GM19025 (cell line): ENCODE data around the gene ERH.
"Not testable (repeated sequence)": the region's sequence is repeated elsewhere in the genome, so short reads cannot be mapped to it uniquely, and the experiment has no call there.

ENCODE experiments used
- ATAC-seq: cut with Tn5 transposase; IDR thresholded peaks from one replicate; pipeline ENCODE4 v1.9.1; 2021; ENCODE audit warnings: mild to moderate bottlenecking, low read depth, moderate library complexity; ENCODE audit not compliant: unreplicated experiment

The ERH gene

DNA sequence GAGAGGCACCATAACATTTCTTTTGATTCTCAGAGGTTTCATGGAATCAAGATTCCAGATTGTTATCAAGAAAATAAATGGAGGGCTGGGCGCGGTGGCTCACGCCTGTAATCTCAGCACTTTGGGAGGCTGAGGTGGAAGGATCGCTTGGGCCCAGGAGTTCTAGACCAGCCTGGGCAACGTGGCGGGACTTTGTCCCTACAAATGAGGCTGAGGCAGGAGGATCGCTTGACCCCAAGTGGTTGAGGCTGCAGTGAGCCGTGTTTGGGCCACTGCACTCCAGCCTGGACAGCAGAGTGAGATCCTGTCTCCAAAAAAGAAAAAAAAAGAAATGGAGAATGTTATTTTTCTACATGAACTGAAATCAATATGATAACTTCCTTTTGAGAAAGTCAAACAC lies 1.7 kb upstream of the ERH start:
- ATAC-seq: no peak

DNA sequence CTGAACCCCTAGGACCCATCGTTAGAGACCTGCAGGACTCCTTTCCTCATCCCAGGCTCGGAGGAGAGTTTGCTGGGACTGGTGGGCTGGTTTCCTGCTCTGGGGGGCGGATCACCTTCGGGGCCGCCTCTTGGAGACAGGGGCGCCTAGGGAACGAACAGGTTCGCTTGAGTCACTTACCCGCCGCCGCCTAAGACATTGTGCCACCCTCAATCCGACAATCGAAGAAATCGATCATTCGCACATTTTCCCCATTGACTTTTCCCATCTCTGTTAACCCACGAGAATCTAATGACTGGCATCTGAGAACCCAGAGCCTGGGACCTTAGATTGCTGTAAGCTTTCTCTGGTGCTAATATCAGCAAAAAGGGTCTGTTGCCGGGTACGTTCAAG lies 715 bp upstream of the ERH start:
- peak; percentile 1 for ATAC-seq

DNA sequence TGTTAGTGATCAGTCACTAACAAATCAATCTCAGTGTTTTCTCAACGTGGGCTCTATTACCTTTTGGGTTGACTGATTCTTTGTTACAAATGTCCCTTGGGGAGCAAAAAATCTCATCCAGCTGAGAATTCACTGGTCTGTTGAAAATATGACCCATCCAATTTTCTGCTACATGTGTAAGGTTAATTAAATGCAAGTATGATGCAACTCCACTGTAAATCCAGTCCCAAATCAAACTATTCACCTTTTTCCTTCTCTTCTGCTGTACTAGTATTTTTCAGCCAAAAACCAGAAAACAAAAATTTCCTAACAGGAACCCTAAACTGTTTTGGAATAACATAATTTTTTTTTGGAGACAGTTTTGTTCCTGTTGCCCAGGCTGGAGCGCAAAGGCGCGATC lies 2.2 kb downstream of the ERH start:
- ATAC-seq: no peak

GRCh38 chr14:69392481-69392880 lies 5.6 kb downstream of the ERH start:
- ATAC-seq: no peak

DNA sequence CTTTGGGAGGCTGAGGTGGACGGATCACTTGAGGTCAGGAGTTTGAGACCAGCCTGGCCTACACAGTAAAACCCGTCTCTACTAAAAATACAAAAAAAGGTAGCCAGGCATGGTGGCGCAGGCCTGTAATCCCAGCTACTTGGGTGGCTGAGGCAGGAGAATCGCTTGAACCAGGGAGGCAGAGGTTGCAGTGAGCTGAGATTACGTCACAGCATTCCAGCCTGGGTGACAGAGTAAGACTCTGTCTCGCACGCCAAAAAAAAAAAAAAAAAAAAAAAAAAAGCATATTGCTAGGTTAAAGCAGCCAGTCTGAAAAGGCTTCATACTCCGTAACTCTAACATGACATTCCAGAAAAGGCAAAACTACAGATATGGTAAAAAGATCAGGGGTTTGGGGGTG lies 6.7 kb downstream of the ERH start:
- ATAC-seq: not testable (repeated sequence)

DNA sequence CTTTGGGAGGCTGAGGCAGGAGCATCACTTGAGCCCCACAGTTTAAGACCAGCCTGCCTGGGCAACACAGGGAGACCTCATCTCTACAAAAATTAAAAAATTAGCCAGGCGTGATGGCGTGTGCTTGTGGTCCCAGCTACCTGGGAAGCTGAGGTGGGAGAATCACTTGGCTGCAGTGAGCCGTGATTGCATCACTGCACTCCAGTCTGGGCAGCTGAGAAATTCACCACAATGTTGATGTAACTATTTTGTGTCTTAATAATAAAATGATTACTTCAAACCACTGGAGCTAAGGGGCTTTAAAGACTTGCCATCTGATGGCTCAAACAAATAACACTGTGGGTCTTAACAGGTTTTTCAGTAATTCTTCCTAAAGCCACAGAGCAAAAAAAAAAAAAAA lies 10.8 kb downstream of the ERH start:
- no peak for ATAC-seq

DNA sequence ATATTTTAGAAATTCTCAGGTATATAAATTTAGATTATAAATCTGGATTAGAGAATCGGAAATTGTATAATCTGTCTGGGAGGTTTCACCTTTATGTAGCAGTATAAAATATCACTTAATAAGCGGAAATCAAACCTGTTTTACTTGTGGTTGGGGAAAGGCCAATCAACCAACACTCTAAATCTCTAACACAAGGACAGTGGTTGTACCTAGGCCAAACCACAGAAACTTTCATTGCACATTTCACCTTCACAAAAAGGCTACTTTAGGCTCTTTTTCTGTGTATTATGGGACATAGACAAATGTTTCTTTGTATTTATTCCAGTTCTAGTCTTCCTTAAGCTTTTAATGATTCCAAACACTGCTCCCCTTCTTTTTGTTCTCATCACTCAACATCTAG lies 19.8 kb downstream of the ERH start:
- no peak for ATAC-seq

GRCh38 chr14:69376439-69376838 lies 21.7 kb downstream of the ERH start:
- ATAC-seq: no peak

GRCh38 chr14:69375722-69376121 lies 22.4 kb downstream of the ERH start:
- no peak for ATAC-seq

- no peak for ATAC-seq
Observed at GRCh38 chr14:69375182-69375581, 22.9 kb downstream of the ERH start.

- no peak for ATAC-seq
Observed at GRCh38 chr14:69374235-69374634, 23.9 kb downstream of the ERH start.

- ATAC-seq: no peak
Observed at GRCh38 chr14:69373104-69373503, 25.0 kb downstream of the ERH start.

- no peak for ATAC-seq
Observed at GRCh38 chr14:69372146-69372545, 26.0 kb downstream of the ERH start.

GRCh38 chr14:69370061-69370460 lies 28.0 kb downstream of the ERH start:
- no peak for ATAC-seq

- ATAC-seq: no peak
Observed at GRCh38 chr14:69368381-69368780, 29.7 kb downstream of the ERH start.

DNA sequence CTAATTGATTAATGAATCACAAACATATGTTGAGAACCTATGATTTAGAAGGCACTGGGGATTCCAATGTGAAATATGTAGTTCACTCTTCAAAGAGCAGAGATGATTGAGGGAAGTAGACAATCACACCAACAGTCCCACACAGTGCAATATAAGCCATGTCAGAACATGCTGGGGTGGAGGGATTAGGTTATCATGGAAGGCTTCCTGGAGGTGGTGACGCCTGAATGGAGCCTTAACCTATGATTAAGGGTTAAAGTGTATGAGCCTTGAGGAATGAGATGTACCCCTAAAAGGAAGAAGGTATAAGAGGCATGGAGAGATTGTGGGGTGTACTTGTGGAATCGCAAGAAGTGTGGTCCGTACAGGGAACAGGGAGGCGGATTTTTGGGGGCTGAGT lies 31.3 kb downstream of the ERH start:
- no peak for ATAC-seq

DNA sequence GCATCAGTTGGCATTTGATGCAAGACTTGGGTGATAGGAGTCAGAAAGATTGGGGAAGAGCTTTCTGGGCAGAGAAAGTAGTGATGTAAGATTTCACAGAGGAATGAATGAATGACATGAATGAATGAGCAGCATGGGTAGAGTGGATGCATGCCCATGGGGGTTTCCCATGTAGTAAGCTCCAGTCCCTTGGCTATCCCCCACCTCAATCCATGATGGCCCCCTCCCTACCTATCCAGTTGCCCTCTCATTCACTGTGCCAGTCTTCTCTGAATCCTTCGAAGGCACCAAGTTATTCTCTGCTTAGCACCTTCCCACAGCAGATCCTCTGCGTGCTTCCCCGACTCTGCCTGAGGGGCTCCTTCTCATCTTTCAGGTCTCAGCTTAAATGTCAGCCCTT lies 32.0 kb downstream of the ERH start:
- ATAC-seq: no peak

DNA sequence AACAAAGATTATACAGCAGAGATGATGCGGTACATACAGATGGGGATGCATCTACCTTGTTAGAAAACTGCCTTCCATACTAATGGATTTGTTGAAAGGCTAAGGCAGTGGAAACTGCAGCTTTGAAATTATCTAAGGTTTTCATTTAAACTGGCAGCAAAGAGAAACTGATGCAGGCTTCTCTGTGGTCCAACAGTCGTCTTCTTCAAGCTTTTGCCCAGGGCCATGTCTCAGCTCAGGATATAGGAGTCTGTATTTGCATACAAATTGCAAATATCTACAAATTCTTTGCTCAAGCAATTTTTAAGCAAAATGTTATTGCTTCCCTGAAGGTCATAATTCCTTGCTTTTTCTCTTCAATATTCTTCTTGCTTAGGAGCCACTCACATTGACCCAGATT lies 33.7 kb downstream of the ERH start:
- ATAC-seq: no peak

DNA sequence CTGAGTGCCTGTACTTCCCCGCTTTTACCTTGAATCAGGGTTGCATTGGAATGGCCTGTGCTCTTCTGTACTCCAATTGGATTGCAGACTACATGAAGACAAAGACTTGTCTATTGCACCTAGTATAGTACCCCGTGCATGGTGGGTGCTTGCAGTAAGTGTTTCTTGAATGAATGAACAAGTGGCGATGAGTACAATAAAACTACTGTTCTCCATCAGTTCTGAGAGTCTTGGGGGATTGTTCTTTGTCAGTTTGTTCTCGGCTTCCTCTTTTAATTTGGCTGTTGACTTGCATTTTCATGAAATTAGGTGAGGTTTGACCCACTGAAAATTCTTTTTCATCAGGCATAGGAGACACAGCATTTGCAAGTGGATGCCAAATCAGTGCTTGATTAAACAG lies 34.1 kb downstream of the ERH start:
- ATAC-seq: no peak

DNA sequence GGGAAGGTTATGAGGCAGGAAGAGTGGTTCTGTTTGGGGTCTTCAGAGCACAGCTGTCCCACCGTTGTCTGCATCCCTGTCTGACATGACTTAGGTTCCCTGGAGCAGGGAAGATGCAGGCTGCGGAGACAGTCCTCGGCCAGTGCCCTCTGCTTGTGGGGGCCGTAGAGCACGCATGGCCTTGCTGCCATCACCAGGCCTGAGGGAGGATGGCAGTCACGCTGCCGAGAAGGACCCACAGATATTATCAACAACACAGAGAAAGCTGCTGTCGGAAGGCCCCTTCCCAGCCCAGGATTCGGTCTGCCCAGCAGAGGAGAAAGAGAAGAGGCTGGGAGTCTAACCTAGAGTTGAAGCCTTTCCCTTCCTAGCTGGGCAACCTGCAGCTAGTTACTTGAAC lies 35.0 kb downstream of the ERH start:
- ATAC-seq: no peak

DNA sequence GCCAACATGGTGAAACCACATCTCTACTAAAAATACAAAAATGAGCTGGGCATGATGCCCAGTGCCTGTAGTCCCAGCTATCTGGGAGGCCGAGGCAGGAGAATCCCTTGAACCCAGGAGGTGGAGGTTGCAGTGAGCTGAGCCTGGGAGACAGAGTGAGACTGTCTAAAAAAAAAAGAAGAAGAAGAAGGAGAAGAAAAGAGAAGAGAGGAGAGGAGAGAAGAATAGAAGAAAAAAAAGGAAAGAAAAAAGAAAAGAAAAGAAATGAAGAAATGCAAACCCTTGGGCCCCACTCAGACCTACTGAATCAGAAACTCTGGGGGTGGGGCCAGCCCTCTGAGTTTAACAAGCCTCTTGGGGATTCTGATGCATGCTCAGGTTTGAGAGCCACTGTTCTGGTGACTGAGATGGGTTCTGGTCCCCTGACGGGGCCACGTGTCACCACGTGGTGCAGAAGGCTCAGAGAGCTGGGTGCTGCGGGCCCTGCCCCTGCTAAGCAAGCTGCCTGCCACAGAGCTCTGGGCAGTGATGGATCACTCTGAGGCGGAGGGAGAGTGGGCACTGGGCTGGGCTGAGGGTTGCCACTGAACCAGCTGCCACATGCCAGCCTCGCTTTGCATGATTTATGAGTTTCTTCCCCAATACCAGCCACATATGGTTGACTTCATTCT lies 37.5 kb downstream of the ERH start:
- no peak for ATAC-seq

- no peak for ATAC-seq
Observed at GRCh38 chr14:69358966-69359365, 39.1 kb downstream of the ERH start.
